GM13977 (cell line): ENCODE results near the gene CFAP54.

Source experiments
- DNase-seq: peaks from one replicate; pipeline ENCODE4 v3.0.0; 2012; ENCODE audit warnings: low spot score
- CTCF ChIP-seq: IDR thresholded peaks from 2 replicates; pipeline ENCODE4 v1.5.1; 2012; ENCODE audit warnings: mild to moderate bottlenecking, control low read depth; ENCODE audit not compliant: insufficient read depth; ENCODE audit errors: extremely low read depth, missing control alignments
- in situ Hi-C: fragments of 300-500 bp; cut with MboI; formaldehyde crosslinking; loops from one replicate; pipeline ENCODE4 v1.12.0; 2022; ENCODE audit warnings: low sequenced_read_pairs, low pct_unique_long_range_greater_than_20kb, mixed read lengths, inconsistent platforms; ENCODE audit not compliant: unreplicated experiment

The CFAP54 gene

GRCh38 chr12:96912261-96912660 lies 422.9 kb downstream of the CFAP54 start:
- in situ Hi-C loops: no loop called here
- no peak for DNase-seq
- no peak for TF ChIP-seq CTCF

- no peak for DNase-seq
- in situ Hi-C loops: no loop called here
- no peak for TF ChIP-seq CTCF
These were observed 423.6 kb downstream of the CFAP54 start for GRCh38 chr12:96912943-96913342.

- in situ Hi-C loops: no loop called here
- TF ChIP-seq CTCF: no peak
- no peak for DNase-seq
These were observed 430.3 kb downstream of the CFAP54 start for GRCh38 chr12:96919510-96920210.
